ENCODE results near the gene RPS21.

GRCh38 chr20:62368392-62368975 lies 18.4 kb upstream of the RPS21 start:
- TF ChIP-seq EZH2 (IDR thresholded peaks at IDR 0.05; ENCODE audit: insufficient read depth, poor library complexity, severe bottlenecking) (no peak), EZH2phosphoT487 (IDR thresholded peaks at IDR 0.05; ENCODE audit: insufficient read depth, low read depth) (no peak)

All from GM23248 (cell line).